ENCODE results near the gene CHRNA4.

DNA sequence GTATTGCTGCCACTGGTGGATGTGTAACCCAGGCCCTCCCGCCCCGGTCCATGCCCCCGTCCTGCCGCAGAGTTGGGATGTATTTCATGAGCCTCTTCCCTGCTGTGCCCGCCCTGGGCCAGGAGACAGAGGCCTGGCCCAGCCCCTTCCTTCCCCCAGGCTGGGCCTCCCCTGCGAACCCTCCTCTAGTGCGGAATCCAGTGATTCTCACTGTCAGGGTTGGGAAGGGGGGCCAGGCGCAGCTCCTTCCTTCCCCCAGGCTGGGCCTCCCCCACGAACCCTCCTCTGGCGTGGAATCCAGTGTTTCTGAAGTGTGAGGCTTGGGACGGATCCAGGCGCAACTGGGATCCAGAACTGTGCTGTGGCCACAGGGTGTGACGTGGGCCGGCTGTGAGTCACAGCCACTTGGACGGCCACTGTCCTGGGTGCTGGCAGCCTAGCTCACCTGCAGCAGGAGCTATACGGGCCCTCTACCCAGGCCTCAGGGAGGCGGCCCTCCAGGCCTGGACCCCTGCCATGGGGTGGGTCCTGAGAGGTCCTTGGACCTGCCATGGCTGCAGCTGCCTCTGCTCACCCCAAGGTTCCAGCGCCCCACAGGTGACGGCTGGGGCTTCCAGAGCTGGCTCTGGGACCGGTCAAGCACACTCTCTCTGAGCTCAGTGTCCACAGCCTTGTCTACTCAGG is 39.9 kb downstream of the CHRNA4 start:
- TF ChIP-seq, protein P1, sequence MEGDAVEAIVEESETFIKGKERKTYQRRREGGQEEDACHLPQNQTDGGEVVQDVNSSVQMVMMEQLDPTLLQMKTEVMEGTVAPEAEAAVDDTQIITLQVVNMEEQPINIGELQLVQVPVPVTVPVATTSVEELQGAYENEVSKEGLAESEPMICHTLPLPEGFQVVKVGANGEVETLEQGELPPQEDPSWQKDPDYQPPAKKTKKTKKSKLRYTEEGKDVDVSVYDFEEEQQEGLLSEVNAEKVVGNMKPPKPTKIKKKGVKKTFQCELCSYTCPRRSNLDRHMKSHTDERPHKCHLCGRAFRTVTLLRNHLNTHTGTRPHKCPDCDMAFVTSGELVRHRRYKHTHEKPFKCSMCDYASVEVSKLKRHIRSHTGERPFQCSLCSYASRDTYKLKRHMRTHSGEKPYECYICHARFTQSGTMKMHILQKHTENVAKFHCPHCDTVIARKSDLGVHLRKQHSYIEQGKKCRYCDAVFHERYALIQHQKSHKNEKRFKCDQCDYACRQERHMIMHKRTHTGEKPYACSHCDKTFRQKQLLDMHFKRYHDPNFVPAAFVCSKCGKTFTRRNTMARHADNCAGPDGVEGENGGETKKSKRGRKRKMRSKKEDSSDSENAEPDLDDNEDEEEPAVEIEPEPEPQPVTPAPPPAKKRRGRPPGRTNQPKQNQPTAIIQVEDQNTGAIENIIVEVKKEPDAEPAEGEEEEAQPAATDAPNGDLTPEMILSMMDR (IDR thresholded peaks at IDR 0.05) = no peak
- no peak for TF ChIP-seq POLR2A (IDR thresholded peaks at IDR 0.05)
